ENCODE results near the gene CALR.

CALR gene

DNA sequence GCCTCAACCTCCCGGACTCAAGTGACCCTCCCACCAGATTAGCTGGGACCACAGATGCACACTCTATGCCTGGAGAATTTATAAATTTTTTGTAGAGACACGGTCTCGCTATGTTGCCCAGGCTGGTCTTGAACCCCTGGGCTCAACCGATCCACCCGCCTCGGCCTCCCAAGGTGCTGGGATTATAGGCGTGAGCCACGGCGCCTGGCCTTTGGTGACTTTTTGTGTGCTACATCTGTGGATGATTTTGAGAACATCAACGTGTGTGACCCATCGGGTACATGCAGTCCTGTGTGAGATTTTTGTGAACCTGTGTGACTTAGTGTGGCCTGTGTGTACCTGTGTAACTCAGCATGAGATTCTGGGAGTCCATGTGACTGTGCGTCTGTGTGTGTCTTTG lies 48.3 kb downstream of the CALR start:
- H3K4me1 ChIP-seq (ENCODE audit: insufficient read depth, insufficient read length), result peaks cover 17% of the 10 kb centered on the region
- DNase-seq (ENCODE audit: low read depth, low spot score), result no peak
- H3K9me3 ChIP-seq (ENCODE audit: insufficient read depth, low read length), result no peaks in the 10 kb centered on the region
- H3K27me3 ChIP-seq (ENCODE audit: insufficient read depth, insufficient read length), result peaks cover 69% of the 10 kb centered on the region
- TF ChIP-seq ZNF274 (IDR thresholded peaks at IDR 0.05; ENCODE audit: low read depth, low read length) (no peak), SUZ12 (IDR thresholded peaks at IDR 0.05; ENCODE audit: extremely low read depth, insufficient read depth, insufficient read length) (no peak), YY1 (IDR thresholded peaks at IDR 0.05; ENCODE audit: insufficient read depth, insufficient read length) (no peak)
- H3K36me3 ChIP-seq (ENCODE audit: insufficient read depth, insufficient read length, low read length), result no peaks in the 10 kb centered on the region
- no peak overlapping the region for H3K4me3 ChIP-seq (ENCODE audit: insufficient read length, low read depth)
- H3K9ac ChIP-seq (ENCODE audit: insufficient read length, low read depth), result no peak overlapping the region

DNA sequence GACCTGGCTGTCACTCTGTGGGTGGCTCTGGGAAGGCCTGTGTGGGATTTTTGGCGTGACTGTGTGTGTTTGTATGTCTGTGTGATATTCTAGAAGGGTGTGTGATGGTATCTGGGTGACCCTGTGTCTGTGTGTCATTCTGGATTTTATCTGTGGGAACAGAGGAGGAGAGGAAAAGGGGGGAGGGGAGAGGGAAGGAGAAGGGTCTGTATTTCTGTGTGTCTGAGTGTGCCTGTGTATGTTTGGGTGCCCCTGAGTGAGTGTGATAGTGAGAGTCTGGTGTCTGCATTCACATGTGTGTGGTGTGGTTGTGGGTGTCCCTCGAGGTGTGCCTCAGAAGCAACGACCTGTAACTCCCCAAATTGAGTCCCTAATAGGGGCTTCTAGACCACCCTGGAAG lies 48.8 kb downstream of the CALR start:
- H3K27me3 ChIP-seq (ENCODE audit: insufficient read depth, insufficient read length), result peaks cover 65% of the 10 kb centered on the region
- no peak overlapping the region for H3K4me3 ChIP-seq (ENCODE audit: insufficient read length, low read depth)
- no peak for DNase-seq (ENCODE audit: low read depth, low spot score)
- H3K36me3 ChIP-seq (ENCODE audit: insufficient read depth, insufficient read length, low read length), result no peaks in the 10 kb centered on the region
- no peak for TF ChIP-seq YY1 (IDR thresholded peaks at IDR 0.05; ENCODE audit: insufficient read depth, insufficient read length)
- no peak for TF ChIP-seq SUZ12 (IDR thresholded peaks at IDR 0.05; ENCODE audit: extremely low read depth, insufficient read depth, insufficient read length)
- no peak for TF ChIP-seq ZNF274 (IDR thresholded peaks at IDR 0.05; ENCODE audit: low read depth, low read length)
- H3K4me1 ChIP-seq (ENCODE audit: insufficient read depth, insufficient read length), result peaks cover 17% of the 10 kb centered on the region
- no peaks in the 10 kb centered on the region for H3K9me3 ChIP-seq (ENCODE audit: insufficient read depth, low read length)
- H3K9ac ChIP-seq (ENCODE audit: insufficient read length, low read depth), result no peak overlapping the region

DNA sequence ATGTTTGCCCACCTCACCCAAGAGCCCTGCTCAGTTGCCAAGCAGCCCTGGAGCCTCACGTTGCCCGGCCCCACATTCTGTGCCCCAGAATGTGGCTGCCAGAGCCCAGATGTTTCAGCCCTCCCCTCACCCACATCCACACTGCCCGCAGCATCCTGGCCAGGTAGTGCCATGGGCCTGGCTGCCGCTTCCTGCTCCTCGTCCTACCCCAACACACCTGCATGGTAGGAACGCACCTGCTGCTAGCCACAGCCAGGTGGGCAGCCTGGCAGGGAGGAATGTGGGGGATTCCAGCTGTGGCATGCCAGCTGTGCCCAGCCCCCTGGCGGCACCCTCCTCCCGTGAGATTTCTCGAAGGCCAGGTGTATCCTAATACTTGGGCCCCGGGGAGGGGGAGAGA lies 49.4 kb downstream of the CALR start:
- peaks cover 17% of the 10 kb centered on the region for H3K4me1 ChIP-seq (ENCODE audit: insufficient read depth, insufficient read length)
- no peak for TF ChIP-seq ZNF274 (IDR thresholded peaks at IDR 0.05; ENCODE audit: low read depth, low read length)
- TF ChIP-seq SUZ12 (IDR thresholded peaks at IDR 0.05; ENCODE audit: extremely low read depth, insufficient read depth, insufficient read length), result no peak
- no peak for TF ChIP-seq YY1 (IDR thresholded peaks at IDR 0.05; ENCODE audit: insufficient read depth, insufficient read length)
- H3K36me3 ChIP-seq (ENCODE audit: insufficient read depth, insufficient read length, low read length), result no peaks in the 10 kb centered on the region
- DNase-seq (ENCODE audit: low read depth, low spot score), result no peak
- H3K9ac ChIP-seq (ENCODE audit: insufficient read length, low read depth), result no peak overlapping the region
- H3K4me3 ChIP-seq (ENCODE audit: insufficient read length, low read depth), result no peak overlapping the region
- H3K9me3 ChIP-seq (ENCODE audit: insufficient read depth, low read length), result no peaks in the 10 kb centered on the region
- peaks cover 59% of the 10 kb centered on the region for H3K27me3 ChIP-seq (ENCODE audit: insufficient read depth, insufficient read length)

DNA sequence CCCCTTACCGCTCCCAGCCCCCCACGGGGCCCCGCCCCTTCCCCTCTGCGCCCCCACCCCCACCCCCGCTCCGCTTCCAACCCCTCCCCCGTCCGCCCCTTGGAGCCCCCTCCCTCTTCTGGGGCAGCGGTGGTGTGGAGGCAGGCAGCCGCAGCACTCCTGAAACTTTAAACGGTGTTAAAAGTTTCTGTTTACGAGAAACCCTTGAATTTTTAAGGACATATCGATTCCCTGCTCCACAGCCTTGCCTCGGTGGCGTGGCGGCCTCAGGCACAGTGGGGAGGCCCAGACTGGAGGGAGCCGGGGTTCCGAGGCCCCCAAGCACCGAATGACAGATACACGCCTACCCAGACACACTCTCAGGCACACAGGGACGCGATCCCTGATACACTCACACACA lies 52.0 kb downstream of the CALR start:
- H3K4me1 ChIP-seq (ENCODE audit: insufficient read depth, insufficient read length), result peaks cover 6% of the 10 kb centered on the region
- H3K9me3 ChIP-seq (ENCODE audit: insufficient read depth, low read length), result no peaks in the 10 kb centered on the region
- peaks cover 65% of the 10 kb centered on the region for H3K27me3 ChIP-seq (ENCODE audit: insufficient read depth, insufficient read length)
- no peak for DNase-seq (ENCODE audit: low read depth, low spot score)
- no peak overlapping the region for H3K9ac ChIP-seq (ENCODE audit: insufficient read length, low read depth)
- H3K4me3 ChIP-seq (ENCODE audit: insufficient read length, low read depth), result no peak overlapping the region
- TF ChIP-seq SUZ12 (IDR thresholded peaks at IDR 0.05; ENCODE audit: extremely low read depth, insufficient read depth, insufficient read length) (no peak), ZNF274 (IDR thresholded peaks at IDR 0.05; ENCODE audit: low read depth, low read length) (no peak), YY1 (IDR thresholded peaks at IDR 0.05; ENCODE audit: insufficient read depth, insufficient read length) (no peak)
- H3K36me3 ChIP-seq (ENCODE audit: insufficient read depth, insufficient read length, low read length), result no peaks in the 10 kb centered on the region

DNA sequence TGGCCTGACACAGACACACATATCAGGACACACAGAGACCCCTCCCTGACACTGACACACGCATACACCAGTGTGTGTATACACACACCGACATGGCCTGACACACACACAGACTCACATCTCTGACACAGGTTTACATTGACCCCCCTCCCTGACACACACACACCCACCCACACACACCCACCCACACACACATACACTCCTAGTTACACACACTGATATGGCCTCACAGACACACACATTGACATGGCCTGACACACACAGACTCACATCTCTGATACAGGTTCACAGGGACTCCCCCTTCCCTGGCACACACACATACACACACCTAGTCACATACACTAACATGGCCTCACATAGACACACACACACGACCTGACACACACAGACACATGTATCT lies 52.4 kb downstream of the CALR start:
- no peaks in the 10 kb centered on the region for H3K9me3 ChIP-seq (ENCODE audit: insufficient read depth, low read length)
- DNase-seq (ENCODE audit: low read depth, low spot score), result no peak
- no peak for TF ChIP-seq SUZ12 (IDR thresholded peaks at IDR 0.05; ENCODE audit: extremely low read depth, insufficient read depth, insufficient read length)
- TF ChIP-seq ZNF274 (IDR thresholded peaks at IDR 0.05; ENCODE audit: low read depth, low read length), result no peak
- no peak for TF ChIP-seq YY1 (IDR thresholded peaks at IDR 0.05; ENCODE audit: insufficient read depth, insufficient read length)
- H3K4me3 ChIP-seq (ENCODE audit: insufficient read length, low read depth), result no peak overlapping the region
- peaks cover 63% of the 10 kb centered on the region for H3K27me3 ChIP-seq (ENCODE audit: insufficient read depth, insufficient read length)
- peaks cover 4% of the 10 kb centered on the region for H3K4me1 ChIP-seq (ENCODE audit: insufficient read depth, insufficient read length)
- no peaks in the 10 kb centered on the region for H3K36me3 ChIP-seq (ENCODE audit: insufficient read depth, insufficient read length, low read length)
- H3K9ac ChIP-seq (ENCODE audit: insufficient read length, low read depth), result no peak overlapping the region

DNA sequence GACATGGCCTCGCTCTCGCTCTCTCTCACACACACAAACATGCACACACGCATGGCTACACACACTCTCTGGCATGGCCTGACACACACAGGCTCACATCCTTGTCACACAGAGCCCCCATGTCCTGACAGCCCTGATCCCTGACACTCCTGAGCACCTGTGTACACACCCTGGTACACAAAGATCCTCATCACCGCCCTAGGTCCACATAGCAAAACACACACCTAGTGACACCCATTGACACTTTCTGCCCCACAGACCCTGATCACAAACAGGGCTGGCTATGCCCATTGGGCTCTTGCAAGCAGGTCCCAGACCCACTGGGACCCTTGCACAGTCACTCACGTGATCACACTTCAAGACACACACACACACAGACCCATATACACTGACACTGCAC lies 52.9 kb downstream of the CALR start:
- Histone ChIP-seq H3K27me3 (ENCODE audit: insufficient read depth, insufficient read length) (peaks cover 63% of the 10 kb centered on the region), H3K36me3 (ENCODE audit: insufficient read depth, insufficient read length, low read length) (no peaks in the 10 kb centered on the region), H3K9ac (ENCODE audit: insufficient read length, low read depth) (no peak overlapping the region), H3K4me1 (ENCODE audit: insufficient read depth, insufficient read length) (peaks cover 4% of the 10 kb centered on the region), H3K4me3 (ENCODE audit: insufficient read length, low read depth) (no peak overlapping the region), H3K9me3 (ENCODE audit: insufficient read depth, low read length) (no peaks in the 10 kb centered on the region)
- DNase-seq (ENCODE audit: low read depth, low spot score), result no peak
- TF ChIP-seq SUZ12 (IDR thresholded peaks at IDR 0.05; ENCODE audit: extremely low read depth, insufficient read depth, insufficient read length), result no peak
- TF ChIP-seq YY1 (IDR thresholded peaks at IDR 0.05; ENCODE audit: insufficient read depth, insufficient read length), result no peak
- TF ChIP-seq ZNF274 (IDR thresholded peaks at IDR 0.05; ENCODE audit: low read depth, low read length), result no peak

DNA sequence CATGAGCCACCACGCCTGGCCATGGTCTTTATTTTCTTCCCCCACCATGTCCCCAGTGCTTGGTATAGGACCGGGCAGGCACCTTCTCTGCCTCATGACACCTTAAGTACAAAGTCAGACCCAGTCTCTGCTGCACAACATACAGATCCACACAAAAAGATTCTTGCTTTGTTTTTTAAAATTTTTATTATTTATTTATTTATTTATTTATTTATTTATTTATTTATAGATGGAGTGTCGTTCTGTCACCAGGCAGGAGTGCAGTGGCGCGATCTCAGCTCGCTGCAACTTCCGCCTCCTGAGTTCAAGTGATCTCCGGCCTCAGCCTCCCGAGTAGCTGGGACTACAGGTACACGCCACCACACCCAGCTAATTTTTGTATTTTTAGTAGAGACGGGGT lies 54.3 kb downstream of the CALR start:
- Histone ChIP-seq H3K27me3 (ENCODE audit: insufficient read depth, insufficient read length) (peaks cover 74% of the 10 kb centered on the region), H3K4me1 (ENCODE audit: insufficient read depth, insufficient read length) (peaks cover 8% of the 10 kb centered on the region), H3K9me3 (ENCODE audit: insufficient read depth, low read length) (no peaks in the 10 kb centered on the region), H3K4me3 (ENCODE audit: insufficient read length, low read depth) (no peak overlapping the region), H3K9ac (ENCODE audit: insufficient read length, low read depth) (no peak overlapping the region), H3K36me3 (ENCODE audit: insufficient read depth, insufficient read length, low read length) (no peaks in the 10 kb centered on the region)
- TF ChIP-seq ZNF274 (IDR thresholded peaks at IDR 0.05; ENCODE audit: low read depth, low read length) (no peak), SUZ12 (IDR thresholded peaks at IDR 0.05; ENCODE audit: extremely low read depth, insufficient read depth, insufficient read length) (no peak), YY1 (IDR thresholded peaks at IDR 0.05; ENCODE audit: insufficient read depth, insufficient read length) (no peak)
- DNase-seq (ENCODE audit: low read depth, low spot score), result no peak

DNA sequence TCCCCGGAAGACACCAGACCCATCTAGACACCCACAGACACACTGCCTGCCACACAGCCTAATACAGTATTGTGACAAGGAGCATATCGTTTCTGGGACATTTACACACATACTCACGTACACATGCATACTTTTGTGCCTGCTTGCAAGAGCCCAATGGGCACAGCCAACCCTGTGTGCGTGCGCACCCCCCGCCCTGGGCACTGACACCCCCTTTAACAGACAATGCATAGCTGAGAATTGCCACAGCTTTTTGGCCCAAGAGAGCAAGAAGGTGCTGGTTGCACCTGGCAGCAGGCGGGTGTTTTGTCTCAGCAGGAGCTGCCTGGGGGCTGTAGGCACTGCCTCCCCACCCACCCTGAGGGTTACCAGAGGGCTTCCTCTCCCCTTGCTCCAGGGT lies 55.2 kb downstream of the CALR start:
- Histone ChIP-seq H3K4me1 (ENCODE audit: insufficient read depth, insufficient read length) (peaks cover 11% of the 10 kb centered on the region), H3K27me3 (ENCODE audit: insufficient read depth, insufficient read length) (peaks cover 77% of the 10 kb centered on the region)

More for the DNA sequence above, 55.2 kb downstream of the CALR start:
- H3K36me3 ChIP-seq (ENCODE audit: insufficient read depth, insufficient read length, low read length), result no peaks in the 10 kb centered on the region
- DNase-seq (ENCODE audit: low read depth, low spot score), result no peak
- no peaks in the 10 kb centered on the region for H3K9me3 ChIP-seq (ENCODE audit: insufficient read depth, low read length)
- no peak overlapping the region for H3K9ac ChIP-seq (ENCODE audit: insufficient read length, low read depth)
- no peak for TF ChIP-seq YY1 (IDR thresholded peaks at IDR 0.05; ENCODE audit: insufficient read depth, insufficient read length)
- no peak for TF ChIP-seq ZNF274 (IDR thresholded peaks at IDR 0.05; ENCODE audit: low read depth, low read length)
- no peak for TF ChIP-seq SUZ12 (IDR thresholded peaks at IDR 0.05; ENCODE audit: extremely low read depth, insufficient read depth, insufficient read length)
- no peak overlapping the region for H3K4me3 ChIP-seq (ENCODE audit: insufficient read length, low read depth)

All from NT2/D1 (cell line).